ENCODE data around the gene RAVER2.

RAVER2 gene

GRCh38 chr1:64828829-64829228, 84.0 kb downstream of the RAVER2 start:
- TF ChIP-seq, protein P1, sequence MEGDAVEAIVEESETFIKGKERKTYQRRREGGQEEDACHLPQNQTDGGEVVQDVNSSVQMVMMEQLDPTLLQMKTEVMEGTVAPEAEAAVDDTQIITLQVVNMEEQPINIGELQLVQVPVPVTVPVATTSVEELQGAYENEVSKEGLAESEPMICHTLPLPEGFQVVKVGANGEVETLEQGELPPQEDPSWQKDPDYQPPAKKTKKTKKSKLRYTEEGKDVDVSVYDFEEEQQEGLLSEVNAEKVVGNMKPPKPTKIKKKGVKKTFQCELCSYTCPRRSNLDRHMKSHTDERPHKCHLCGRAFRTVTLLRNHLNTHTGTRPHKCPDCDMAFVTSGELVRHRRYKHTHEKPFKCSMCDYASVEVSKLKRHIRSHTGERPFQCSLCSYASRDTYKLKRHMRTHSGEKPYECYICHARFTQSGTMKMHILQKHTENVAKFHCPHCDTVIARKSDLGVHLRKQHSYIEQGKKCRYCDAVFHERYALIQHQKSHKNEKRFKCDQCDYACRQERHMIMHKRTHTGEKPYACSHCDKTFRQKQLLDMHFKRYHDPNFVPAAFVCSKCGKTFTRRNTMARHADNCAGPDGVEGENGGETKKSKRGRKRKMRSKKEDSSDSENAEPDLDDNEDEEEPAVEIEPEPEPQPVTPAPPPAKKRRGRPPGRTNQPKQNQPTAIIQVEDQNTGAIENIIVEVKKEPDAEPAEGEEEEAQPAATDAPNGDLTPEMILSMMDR (IDR thresholded peaks at IDR 0.05; ENCODE audit: low read length): no peak
- TF ChIP-seq EZH2 (IDR thresholded peaks at IDR 0.05; ENCODE audit: borderline replicate concordance, low read length): no peak
- Histone ChIP-seq H2AFZ (ENCODE audit: low read length) (no peak overlapping the region), H3K9me3 (ENCODE audit: low read length) (no peaks in the 10 kb centered on the region), H3K27ac (ENCODE audit: low read depth, low read length, poor library complexity, severe bottlenecking) (no peak overlapping the region), H3K79me2 (ENCODE audit: insufficient read depth, low read length) (no peaks in the 10 kb centered on the region), H3K9me2 (ENCODE audit: low read depth, low read length) (no peaks in the 10 kb centered on the region), H3K9ac (ENCODE audit: low read length) (no peak overlapping the region), H3K36me3 (ENCODE audit: insufficient read depth, low read length) (peaks cover 15% of the 10 kb centered on the region), H3F3A (ENCODE audit: insufficient read depth, low read length) (no peaks in the 10 kb centered on the region), H3K4me3 (ENCODE audit: low read depth, low read length, poor library complexity, severe bottlenecking) (no peak overlapping the region), H3K27me3 (ENCODE audit: insufficient read depth, low read length) (no peaks in the 10 kb centered on the region), H4K20me1 (ENCODE audit: insufficient read depth, low read length) (no peaks in the 10 kb centered on the region), H3K4me1 (ENCODE audit: insufficient read depth, low read length, severe bottlenecking) (no peaks in the 10 kb centered on the region), H3K4me2 (ENCODE audit: low read length) (no peak overlapping the region)

DNA sequence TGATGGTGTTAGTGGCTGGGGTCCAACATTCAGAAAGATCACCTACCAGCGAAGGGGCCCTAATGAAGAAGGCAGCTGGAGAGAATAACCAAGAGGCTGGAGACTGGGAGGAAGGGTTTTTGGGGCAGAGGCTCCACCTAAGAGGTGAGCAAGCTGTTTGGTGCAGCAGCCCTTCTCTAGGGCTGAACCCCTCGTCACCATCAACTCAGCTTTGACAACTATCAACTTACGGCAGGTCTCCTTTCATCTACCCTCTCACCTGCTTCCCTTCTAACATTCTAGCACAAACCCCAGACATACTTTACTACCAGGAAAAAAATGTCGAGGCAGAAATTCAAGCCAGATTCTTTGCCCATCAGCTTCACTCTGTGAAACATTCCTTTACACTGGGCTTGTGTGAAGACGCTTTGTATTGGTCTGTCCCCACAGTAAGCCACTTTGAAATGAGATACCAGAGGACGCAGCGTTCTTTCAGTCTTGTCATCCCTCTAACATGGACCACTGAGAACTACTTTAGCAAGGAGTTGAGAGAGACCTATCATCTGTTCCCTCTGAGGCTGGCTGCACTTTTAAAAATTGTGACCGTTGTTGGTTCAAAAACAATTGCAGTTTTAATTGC, 84.6 kb downstream of the RAVER2 start:
- Histone ChIP-seq H3K4me3 (ENCODE audit: low read depth, low read length, poor library complexity, severe bottlenecking) (no peak overlapping the region), H2AFZ (ENCODE audit: low read length) (no peak overlapping the region), H3K27me3 (ENCODE audit: insufficient read depth, low read length) (no peaks in the 10 kb centered on the region), H3K36me3 (ENCODE audit: insufficient read depth, low read length) (peaks cover 22% of the 10 kb centered on the region), H3F3A (ENCODE audit: insufficient read depth, low read length) (no peaks in the 10 kb centered on the region), H4K20me1 (ENCODE audit: insufficient read depth, low read length) (no peaks in the 10 kb centered on the region), H3K4me2 (ENCODE audit: low read length) (no peak overlapping the region), H3K9me2 (ENCODE audit: low read depth, low read length) (no peaks in the 10 kb centered on the region), H3K4me1 (ENCODE audit: insufficient read depth, low read length, severe bottlenecking) (no peaks in the 10 kb centered on the region), H3K27ac (ENCODE audit: low read depth, low read length, poor library complexity, severe bottlenecking) (no peak overlapping the region), H3K9ac (ENCODE audit: low read length) (no peak overlapping the region), H3K9me3 (ENCODE audit: low read length) (no peaks in the 10 kb centered on the region), H3K79me2 (ENCODE audit: insufficient read depth, low read length) (no peaks in the 10 kb centered on the region)
- TF ChIP-seq EZH2 (IDR thresholded peaks at IDR 0.05; ENCODE audit: borderline replicate concordance, low read length): no peak
- TF ChIP-seq, protein P1 (IDR thresholded peaks at IDR 0.05; ENCODE audit: low read length): no peak

GRCh38 chr1:64830030-64830651, 85.3 kb downstream of the RAVER2 start:
- no peaks in the 10 kb centered on the region for H3K9me2 ChIP-seq (ENCODE audit: low read depth, low read length)
- H3K9ac ChIP-seq (ENCODE audit: low read length): no peak overlapping the region
- no peak overlapping the region for H3K4me2 ChIP-seq (ENCODE audit: low read length)
- no peak overlapping the region for H3K4me3 ChIP-seq (ENCODE audit: low read depth, low read length, poor library complexity, severe bottlenecking)
- H3K36me3 ChIP-seq (ENCODE audit: insufficient read depth, low read length): peaks cover 28% of the 10 kb centered on the region
- no peaks in the 10 kb centered on the region for H3K9me3 ChIP-seq (ENCODE audit: low read length)
- no peaks in the 10 kb centered on the region for H3K79me2 ChIP-seq (ENCODE audit: insufficient read depth, low read length)
- no peak overlapping the region for H3K27ac ChIP-seq (ENCODE audit: low read depth, low read length, poor library complexity, severe bottlenecking)
- TF ChIP-seq EZH2 (IDR thresholded peaks at IDR 0.05; ENCODE audit: borderline replicate concordance, low read length): no peak
- TF ChIP-seq, protein P1 (IDR thresholded peaks at IDR 0.05; ENCODE audit: low read length): no peak
- no peaks in the 10 kb centered on the region for H3F3A ChIP-seq (ENCODE audit: insufficient read depth, low read length)
- no peak overlapping the region for H2AFZ ChIP-seq (ENCODE audit: low read length)
- H3K4me1 ChIP-seq (ENCODE audit: insufficient read depth, low read length, severe bottlenecking): no peaks in the 10 kb centered on the region
- H3K27me3 ChIP-seq (ENCODE audit: insufficient read depth, low read length): no peaks in the 10 kb centered on the region
- no peaks in the 10 kb centered on the region for H4K20me1 ChIP-seq (ENCODE audit: insufficient read depth, low read length)

Data from OCI-LY1 (cell line).